Measurements from ENCODE around the gene TM4SF5.

Gene TM4SF5, protein sequence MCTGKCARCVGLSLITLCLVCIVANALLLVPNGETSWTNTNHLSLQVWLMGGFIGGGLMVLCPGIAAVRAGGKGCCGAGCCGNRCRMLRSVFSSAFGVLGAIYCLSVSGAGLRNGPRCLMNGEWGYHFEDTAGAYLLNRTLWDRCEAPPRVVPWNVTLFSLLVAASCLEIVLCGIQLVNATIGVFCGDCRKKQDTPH

DNA sequence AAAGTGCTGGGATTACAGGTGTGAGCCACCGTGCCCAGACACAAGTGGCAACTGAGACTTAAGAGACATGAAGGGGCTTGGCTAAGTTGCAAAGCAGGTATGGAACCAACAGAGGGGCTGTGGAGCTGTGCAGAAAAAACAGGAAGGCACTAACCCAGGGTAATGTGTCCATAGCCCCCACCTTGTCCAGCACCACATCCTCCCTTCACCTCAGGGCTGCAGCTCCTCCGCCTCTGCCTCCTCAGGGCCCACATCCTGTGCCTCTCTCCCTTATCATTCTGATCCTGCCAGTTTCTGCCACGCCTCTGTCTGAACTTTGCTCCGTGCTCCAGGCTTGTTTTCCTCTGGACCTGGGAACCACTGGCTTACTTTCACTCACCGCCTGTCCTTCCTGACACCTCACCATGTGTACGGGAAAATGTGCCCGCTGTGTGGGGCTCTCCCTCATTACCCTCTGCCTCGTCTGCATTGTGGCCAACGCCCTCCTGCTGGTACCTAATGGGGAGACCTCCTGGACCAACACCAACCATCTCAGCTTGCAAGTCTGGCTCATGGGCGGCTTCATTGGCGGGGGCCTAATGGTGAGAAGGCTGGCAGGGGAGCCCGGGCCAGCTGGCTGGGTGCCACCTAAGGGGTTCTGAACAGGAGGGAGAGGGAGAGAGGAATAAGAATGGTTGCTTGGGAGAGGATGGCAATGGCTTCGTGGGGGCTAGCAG lies at the start of gene TM4SF5:
TM4SF5 (plus strand) TSS at position 368 of the 716 bp plus-strand sequence; CDS start at position 405, 37 bp downstream.
- DNase-seq (ENCODE audit: low read depth, low spot score): no peak

DNA sequence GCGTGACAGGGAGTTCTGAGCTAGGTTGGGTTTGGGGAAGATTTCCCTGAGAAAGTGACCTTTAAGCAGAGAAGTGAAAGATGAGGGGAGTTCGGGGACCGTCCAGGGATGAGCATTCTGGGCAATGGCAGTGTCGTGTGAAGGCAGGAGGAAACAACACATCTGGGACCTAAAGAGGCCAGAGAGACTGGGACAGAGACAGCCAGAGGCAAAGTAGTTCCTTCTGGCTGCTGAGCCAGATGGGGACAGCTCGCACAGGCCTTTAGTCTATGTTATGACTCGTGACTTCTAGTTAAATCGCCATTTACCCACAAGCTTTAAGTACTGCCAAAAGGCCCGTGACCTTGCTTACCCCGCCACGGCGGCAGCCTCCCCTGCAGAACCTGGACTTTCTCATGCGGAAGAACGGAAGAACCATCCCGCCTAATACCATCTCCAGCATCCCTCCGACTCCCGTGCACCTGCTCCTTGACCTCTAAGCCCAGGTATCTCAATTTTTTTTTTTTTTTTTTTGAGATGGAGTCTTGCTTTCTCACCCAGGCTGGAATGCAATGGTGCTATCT lies 48.9 kb upstream of the TM4SF5 start:
- DNase-seq (ENCODE audit: low read depth, low spot score): no peak

DNA sequence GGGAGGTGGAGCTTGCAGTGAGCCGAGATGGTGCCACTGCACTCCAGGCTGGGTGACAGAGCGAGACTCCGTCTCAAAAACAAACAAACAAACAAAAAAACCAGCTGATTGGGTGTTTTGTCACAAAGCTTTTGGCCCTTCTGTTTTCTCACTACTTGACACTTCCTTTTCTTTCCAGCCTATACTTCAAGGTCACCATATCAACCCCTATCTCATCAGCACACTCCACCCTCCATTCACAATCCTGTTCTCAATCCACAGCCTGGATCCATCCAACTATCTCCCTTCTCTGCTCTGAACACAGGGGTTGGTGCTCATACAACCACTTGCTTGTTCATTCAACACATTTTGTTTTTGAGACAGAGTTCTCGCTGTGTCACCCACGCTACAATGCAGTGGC lies 47.0 kb upstream of the TM4SF5 start:
- DNase-seq (ENCODE audit: low read depth, low spot score): no peak

DNA sequence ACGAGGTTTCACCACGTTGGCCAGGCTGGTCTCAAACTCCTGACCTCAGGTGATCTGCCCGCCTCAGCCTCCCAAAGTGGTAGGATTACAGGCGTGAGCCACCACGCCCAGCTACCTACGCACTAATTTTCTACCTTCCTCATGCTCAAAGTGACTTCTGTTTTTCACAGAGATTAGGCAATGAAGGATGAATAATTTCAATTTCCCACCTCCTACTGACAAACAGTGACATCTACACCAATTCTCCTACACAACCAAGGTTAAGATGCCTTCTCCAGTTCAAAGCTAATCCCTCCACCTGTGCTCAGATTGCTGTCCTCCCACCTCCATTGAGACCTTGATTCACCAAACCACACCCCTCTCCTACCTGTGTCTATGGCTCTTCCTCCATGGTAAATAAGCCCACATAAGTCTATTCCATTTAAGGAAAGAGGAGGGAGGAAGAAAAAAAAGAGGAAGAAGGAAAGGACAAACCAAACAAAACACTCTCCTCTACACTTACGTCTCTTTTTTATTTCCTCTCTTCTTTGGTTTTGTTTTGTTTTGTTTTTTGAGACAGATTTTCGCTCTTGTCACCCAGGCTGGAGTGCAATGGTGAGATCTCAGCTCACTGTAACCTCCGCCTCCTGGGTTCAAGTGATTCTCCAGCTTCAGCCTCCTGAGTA lies 45.9 kb upstream of the TM4SF5 start:
- no peak for DNase-seq (ENCODE audit: low read depth, low spot score)

DNA sequence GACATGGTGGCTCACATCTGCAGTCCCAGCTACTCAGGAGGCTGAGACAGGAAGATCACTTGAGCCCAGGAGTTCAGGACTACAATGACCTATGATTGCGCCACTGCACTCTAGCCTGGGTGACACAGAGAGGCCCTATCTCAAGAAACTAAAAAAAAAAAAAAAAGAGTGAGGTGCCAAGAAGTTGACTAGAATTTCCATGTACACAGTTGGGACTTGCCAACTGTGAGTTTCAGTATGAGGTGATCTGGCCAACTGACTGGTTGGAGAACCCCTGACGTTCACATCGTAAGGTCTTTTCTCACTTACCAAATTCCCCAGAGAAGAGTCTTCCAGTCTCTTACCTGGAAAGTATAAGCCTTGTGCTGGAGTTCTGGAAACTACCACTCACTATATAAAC lies 43.6 kb upstream of the TM4SF5 start:
- no peak for DNase-seq (ENCODE audit: low read depth, low spot score)

DNA sequence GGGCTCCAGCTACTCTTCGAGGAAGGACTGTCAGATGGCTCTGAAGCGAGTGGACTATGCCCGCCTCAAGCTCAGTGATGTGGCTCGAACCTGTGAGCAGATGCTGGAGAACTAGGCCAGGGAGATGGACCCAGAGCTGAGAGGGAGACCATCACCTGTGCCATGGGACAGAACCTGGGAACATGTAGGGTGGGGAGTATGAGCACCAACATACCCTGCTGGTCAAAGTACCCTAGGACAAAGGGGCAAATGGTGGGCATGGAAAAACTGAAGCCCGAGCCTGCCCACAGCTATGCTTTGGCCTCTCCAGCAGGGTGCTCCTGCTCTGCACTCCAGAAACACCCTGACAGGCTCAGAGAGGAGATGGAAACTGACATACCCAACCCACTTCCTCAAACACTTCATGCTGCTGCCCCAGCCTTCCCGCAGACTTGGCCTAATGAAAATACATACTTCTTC lies 38.6 kb upstream of the TM4SF5 start:
- DNase-seq (ENCODE audit: low read depth, low spot score): no peak

DNA sequence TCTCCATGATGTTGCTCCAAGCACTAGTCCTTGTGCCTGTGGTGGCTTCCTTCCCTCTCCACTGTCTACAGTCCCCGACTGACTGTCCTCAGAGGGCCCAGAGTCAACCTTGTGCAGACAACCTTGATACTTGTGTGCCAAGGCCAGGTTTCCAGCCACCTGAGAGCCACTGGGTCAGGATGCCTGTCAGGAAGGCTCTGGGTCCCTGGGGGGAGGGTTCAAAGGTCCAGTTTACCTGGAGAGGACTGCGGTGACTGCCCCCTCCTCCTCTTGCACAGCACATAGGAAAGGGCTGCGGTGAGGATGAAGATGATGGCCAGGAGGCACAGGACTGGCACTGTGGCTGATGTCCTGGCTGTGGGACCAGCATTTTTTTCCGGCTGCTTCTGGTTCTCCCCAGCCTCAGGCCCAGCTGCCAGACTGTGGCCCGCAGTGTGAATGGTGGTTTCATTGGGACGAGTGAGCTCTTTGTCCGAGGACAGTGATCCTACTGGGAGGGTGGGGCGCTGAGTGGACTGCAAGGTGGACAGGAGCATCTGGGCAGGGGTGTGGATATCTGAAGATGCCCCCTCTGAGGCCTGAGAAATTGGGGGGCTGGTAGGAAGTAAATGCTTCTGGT lies 36.7 kb upstream of the TM4SF5 start:
- DNase-seq (ENCODE audit: low read depth, low spot score): no peak

DNA sequence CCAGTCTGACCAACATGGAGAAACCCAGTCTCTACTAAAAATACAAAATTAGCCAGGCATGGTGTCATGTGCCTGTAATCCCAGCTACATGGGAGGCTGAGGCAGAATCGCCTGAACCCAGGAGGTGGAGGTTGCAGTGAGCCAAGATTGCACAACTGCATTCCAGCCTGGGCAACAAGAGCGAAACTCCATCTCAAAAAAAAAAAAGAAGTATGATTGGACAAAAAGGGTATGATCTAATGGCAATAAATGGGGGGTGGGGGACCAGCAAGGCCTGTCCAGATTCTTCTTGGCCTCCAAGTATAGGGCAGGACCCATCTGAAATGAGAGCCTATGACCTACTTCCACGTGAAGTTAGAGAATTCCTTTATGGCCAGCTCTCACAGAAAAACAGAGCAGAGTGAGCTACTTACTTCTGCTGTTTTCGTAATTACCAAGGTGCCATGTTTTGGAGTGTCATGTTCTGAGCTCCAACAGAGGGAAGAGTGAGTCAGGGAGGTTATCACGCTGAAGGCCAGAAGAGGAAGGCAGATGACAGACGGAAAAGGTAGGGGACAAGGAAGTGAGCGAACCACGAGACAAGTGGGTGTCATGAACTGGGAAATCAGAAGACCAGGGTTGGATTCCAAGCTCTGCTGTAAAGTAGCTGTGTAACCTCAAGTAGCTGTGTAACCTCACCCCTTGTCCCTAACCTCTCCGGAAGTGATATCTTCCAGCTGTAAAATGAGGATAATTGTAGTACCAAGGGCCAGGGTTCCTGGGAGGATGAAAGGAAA lies 35.6 kb upstream of the TM4SF5 start:
- no peak for DNase-seq (ENCODE audit: low read depth, low spot score)

DNA sequence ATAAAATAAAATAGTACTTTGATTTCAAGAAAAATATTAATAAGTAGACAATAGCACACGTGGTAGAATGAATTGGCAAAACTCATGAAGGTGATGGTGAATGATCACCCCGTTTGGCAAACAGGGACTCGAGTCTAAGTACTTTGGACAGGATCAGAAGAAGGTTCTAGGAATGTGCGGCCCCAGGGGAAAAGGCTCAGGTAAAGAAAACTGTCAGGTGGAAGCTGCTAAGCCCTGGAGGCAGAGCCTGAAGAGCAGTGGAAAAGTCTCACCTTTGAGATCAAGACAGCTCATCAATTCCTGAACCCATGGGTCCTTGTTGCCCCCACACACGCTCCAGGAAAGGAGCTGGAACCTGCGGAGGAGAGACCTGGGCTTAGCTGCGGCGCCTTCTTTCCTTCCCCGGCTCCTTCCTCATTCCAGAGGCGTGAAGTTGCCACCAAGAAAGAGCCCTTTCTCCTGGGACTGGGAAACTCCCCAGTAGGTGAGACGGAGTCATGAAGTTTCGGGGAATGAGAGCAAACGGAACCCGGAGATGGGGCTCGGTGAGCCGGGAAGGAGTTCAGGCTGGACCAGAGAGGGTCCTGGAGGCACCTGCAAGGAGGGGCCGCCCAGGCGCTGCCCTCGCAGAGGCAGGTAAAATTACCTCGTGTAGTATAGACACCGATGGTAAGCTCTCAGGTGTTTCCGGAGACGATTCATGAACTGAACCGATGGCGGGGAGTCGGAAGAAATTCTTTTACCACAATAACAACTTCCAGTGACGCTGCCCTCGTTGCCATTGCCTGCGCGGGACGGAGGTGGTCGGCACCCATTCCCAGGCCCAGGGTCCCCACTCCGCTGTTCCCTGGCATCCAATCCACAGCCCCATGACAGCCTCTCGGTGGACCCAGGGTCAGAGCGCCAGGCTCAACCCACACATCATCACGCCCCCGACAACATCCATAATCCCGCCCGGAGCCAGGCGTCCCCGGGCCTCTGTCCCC lies 33.3 kb upstream of the TM4SF5 start:
- DNase-seq (ENCODE audit: low read depth, low spot score): no peak

DNA sequence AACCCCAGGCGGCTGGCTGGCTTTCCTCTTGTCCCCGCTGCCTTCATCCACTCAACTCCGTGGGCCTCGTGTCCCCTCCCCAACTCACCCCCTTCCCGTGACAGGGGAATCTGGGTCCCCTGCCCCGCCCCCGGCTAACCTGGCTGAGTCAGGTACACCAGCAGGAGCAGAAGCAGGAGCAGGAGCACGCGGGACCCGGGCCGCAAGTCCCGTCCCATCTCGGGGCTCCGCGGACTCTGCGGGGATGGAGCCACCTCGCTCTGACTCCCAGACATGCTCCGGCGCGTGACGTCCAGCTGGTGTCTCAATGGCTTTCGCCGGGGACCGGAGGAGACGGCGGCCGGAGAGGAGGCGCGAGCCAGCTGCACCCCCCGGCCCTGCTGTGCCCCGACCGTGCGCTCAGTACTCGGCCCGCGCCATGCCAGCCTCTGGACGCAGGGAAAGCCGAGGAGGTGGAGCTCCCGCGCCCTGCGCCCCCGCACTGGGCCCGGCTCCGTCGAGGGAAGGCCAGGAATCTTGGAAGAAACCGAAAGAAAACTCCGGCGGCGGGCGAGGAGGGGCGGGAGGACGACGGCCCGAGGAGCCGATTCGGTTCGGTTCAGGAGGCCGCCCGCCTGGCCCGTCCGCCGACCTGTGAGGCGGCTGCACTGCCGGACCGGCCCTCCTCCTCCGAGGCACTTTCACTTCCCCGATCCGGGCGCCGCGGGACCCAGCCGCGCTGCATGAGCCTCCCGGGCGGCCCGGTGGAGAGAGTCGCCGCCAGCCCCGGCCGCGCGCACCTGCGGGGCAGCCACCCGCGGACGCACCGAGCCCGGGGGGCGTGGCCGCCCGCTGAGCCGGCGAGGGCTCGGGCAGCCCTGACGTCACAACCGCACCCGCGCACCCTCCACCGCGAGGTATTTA lies 32.3 kb upstream of the TM4SF5 start, which contains the start of the genes CXCL16 and ZMYND15:
CXCL16 (minus strand) TSS at position 807 of the 903 bp plus-strand sequence; CDS start at position 218, 589 bp downstream.
ZMYND15 (plus strand) TSS at position 712 of the 903 bp plus-strand sequence. CDS start 716 bp downstream, outside the sequence.
- DNase-seq (ENCODE audit: low read depth, low spot score): no peak

DNA sequence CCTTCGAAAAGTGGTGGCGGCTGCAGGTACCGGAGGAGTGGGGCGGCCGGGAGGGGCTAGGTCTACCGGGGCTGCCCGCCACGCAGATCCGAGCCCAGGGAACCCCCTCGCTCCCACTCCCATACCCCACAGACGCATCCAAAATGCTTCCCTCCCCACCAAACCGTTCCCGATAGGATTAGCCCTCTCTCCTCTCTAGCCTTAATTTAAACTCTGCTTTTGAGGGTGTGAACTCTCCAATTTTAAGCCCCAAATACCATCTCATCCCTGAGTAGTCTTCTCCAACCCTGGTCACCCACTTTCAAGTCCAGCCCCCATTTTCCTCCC lies 31.7 kb upstream of the TM4SF5 start:
- DNase-seq (ENCODE audit: low read depth, low spot score): no peak

DNA sequence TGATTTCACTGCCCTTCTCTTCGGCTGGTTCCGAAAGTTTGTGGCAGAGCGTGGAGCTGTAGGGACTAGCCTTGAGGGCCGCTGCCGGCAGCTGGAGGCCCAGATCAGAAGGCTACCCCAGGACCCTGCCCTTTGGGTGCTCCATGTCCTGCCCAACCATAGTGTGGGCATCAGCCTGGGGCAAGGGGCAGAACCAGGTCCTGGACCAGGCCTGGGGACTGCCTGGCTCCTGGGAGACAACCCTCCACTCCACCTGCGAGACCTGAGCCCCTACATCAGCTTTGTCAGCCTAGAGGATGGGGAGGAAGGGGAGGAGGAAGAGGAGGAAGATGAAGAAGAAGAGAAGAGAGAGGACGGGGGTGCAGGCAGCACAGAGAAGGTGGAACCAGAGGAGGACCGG lies 31.1 kb upstream of the TM4SF5 start:
- no peak for DNase-seq (ENCODE audit: low read depth, low spot score)

DNA sequence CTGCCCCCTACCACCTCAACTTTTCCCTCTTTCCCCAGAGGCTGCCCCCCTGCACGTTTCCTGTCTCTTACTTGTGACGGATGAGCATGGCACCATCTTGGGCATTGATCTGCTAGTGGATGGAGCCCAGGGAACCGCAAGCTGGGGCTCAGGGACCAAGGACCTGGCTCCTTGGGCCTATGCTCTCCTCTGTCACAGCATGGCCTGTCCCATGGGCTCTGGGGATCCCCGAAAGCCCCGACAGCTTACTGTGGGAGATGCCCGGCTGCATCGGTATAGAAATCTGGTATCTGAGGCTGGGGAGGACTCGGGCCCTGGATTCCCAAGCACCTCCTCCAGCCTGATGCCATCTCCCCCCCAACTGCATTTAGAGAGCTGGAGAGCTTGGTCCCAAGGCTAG lies 30.1 kb upstream of the TM4SF5 start:
- no peak for DNase-seq (ENCODE audit: low read depth, low spot score)

DNA sequence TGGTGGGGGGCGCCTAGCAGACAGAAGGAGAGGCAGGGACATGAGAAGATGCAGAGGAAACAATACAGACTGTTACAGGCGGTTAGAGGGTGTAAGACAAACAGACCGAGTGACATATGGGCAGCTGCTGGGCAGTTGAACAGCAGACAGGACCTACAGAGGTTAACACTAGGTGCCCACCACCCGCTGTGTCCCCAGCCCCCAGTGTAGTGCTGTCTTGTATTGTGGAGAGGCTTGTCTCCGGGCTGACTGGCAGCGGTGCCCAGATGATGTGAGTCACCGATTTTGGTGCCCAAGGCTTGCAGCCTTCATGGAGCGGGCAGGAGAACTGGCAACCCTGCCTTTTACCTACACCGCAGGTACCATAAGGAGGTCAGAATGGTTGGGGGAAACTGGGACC lies 29.6 kb upstream of the TM4SF5 start:
- no peak for DNase-seq (ENCODE audit: low read depth, low spot score)

DNA sequence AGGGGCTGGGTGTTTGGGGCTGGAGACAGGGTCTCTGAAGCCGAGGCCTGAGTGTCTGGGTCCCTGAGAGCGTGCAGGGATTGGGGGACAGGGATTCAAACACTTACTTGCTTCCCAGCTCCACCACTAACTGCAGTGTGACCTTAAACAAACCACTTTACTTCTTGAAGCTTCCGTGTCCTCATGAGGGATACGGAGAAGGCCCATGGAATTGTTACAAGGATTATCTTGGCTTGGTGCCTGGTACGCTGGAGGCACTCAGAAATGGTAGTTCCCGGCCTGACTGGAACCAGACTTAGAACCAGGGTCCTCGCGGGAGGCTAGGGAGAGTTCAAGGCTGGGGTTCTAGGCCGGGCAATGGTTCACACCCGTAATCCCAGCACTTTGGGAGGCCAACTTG lies 29.1 kb upstream of the TM4SF5 start:
- DNase-seq (ENCODE audit: low read depth, low spot score): no peak

DNA sequence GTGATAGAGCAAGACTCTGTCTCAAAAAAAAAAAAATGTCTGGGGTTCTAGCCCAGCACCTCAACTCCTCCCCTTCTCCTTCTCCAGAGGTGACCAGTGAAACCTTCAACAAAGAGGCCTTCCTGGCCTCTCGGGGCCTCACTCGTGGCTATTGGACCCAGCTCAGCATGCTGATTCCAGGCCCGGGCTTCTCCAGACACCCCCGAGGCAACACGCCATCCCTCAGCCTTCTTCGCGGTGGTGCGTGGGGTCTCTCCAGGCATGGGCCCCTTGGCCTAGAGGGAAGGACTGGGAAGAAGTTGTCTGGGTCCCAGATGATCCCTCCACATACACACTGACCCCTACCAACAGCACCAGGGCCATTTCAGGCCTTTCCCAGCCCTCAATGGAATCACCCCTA lies 28.5 kb upstream of the TM4SF5 start:
- DNase-seq (ENCODE audit: low read depth, low spot score): no peak

DNA sequence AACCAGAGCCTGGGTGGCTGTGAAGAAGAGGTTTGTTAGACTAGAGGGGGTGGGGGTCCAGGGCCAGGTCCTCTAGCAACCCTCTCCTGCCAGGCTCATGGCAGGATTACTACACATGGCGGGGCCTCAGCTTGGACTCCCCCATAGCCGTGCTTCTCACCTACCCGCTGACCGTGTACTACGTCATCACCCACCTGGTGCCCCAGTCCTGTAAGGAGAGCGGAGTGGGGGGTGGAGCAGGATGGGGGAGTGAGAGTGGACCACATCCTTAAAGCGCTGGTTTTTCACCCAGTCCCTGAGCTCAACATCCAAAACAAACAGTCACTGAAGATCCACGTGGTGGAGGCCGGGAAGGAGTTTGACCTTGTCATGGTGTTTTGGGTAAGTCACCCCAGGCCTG lies 27.8 kb upstream of the TM4SF5 start:
- no peak for DNase-seq (ENCODE audit: low read depth, low spot score)

DNA sequence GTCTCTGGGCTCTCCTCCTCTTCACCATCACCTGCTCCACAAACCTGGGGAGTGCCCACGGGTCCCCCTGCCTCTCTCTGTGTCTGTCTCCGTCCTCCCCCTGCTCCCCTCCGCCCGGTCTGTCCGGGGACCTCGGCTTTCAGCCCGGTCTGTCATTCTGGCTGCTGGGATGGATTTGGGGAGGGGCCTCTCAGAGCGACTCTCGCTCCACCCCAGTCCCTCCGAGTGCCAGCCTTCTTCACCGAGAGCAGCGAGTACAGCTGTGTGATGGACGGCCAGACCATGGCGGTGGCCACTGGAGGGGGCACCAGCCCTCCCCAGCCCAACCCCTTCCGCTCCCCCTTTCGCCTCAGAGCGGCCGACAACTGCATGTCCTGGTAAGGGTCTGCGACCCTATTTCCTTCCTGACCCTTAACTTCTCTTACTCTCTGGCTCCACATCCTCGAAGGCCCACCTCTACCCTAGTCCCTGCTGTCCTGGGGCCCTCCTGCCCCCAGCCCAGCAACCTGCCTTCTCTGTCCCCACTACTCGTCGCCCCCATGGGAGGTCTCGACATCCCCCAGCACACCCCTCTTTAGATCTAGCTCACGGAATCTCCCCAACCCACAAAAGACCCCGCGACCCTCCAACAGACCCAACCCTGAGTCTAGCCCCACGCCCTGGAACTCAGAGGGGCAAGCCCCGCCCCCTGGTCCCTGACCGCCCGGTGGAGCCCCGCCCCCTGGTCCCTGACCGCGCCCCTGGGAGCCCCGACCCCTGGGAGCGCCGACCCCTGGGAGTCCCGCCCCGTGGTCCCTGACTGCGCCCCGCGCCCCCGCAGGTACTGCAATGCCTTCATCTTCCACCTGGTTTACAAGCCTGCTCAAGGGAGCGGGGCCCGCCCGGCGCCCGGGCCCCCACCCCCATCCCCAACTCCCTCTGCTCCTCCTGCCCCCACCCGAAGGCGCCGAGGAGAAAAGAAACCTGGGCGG lies 26.4 kb upstream of the TM4SF5 start:
- no peak for DNase-seq (ENCODE audit: low read depth, low spot score)
